GM23338 (cell line): ENCODE results near the gene ATP6V1E1. TPM values are rescaled to one million over a fixed set of nuclear protein-coding genes. Genes with fewer than 3 reads are reported as not detected.

Experiments
- ATAC-seq: fragments of 200-7000 bp; cut with Tn5 transposase; 3 replicates; pipeline ENCODE4 v1.9.1; 2020
- DNase-seq: peaks from one replicate; pipeline ENCODE4 v3.0.0-alpha.2; 2015; ENCODE audit warnings: low spot score
- H2AFZ ChIP-seq: fragments of 200-600 bp; sonication (generic); 2 replicates; pipeline ENCODE4 v1.8.0; 2016; ENCODE audit warnings: antibody characterized with exemption, mild to moderate bottlenecking, moderate library complexity
- H3F3A ChIP-seq: fragments of 200-600 bp; sonication (generic); replicated peaks from 2 replicates; pipeline ENCODE4 v1.8.0; 2017; ENCODE audit warnings: antibody characterized with exemption, mixed run types, low read depth
- H3K27ac ChIP-seq: fragments of 200-600 bp; sonication (generic); 2 replicates; pipeline ENCODE4 v1.6.1; 2016; ENCODE audit warnings: low read depth
- H3K27me3 ChIP-seq: fragments of 200-600 bp; sonication (generic); 2 replicates; pipeline ENCODE4 v1.8.0; 2016; ENCODE audit warnings: mild to moderate bottlenecking, mixed run types, moderate library complexity; ENCODE audit not compliant: insufficient read depth
- H3K36me3 ChIP-seq: fragments of 200-600 bp; sonication (generic); 2 replicates; pipeline ENCODE4 v1.8.0; 2016; ENCODE audit warnings: mild to moderate bottlenecking; ENCODE audit not compliant: insufficient read depth
- H3K4me1 ChIP-seq: fragments of 200-600 bp; sonication (generic); 2 replicates; pipeline ENCODE4 v1.8.0; 2016; ENCODE audit warnings: mild to moderate bottlenecking, moderate library complexity; ENCODE audit not compliant: insufficient read depth
- H3K4me2 ChIP-seq: fragments of 200-600 bp; sonication (generic); 2 replicates; pipeline ENCODE4 v1.7.1; 2017; ENCODE audit warnings: mixed run types
- H3K4me3 ChIP-seq: fragments of 200-600 bp; sonication (generic); 2 replicates; pipeline ENCODE4 v1.6.1; 2016; ENCODE audit warnings: mixed run types
- H3K79me2 ChIP-seq: fragments of 200-600 bp; sonication (generic); replicated peaks from 2 replicates; pipeline ENCODE4 v1.8.0; 2017; ENCODE audit warnings: mild to moderate bottlenecking; ENCODE audit not compliant: insufficient read depth
- H3K9me2 ChIP-seq: fragments of 200-600 bp; sonication (generic); 2 replicates; pipeline ENCODE4 v1.8.0; 2017; ENCODE audit not compliant: insufficient read depth
- H4K20me1 ChIP-seq: fragments of 200-600 bp; sonication (generic); replicated peaks from 2 replicates; pipeline ENCODE4 v1.8.0; 2017; ENCODE audit warnings: mild to moderate bottlenecking; ENCODE audit not compliant: insufficient read depth
- H3K27ac Mint-ChIP-seq: 2 replicates; pipeline ENCODE4 v1.8.0; 2020; ENCODE audit warnings: inconsistent platforms, mild to moderate bottlenecking, moderate library complexity, mixed read lengths
- H3K27me3 Mint-ChIP-seq: 3 replicates; pipeline ENCODE4 v1.8.0; 2022; ENCODE audit warnings: low read depth, mild to moderate bottlenecking, moderate library complexity, mixed read lengths, inconsistent platforms; ENCODE audit not compliant: insufficient read depth, poor library complexity
- H3K36me3 Mint-ChIP-seq: 3 replicates; pipeline ENCODE4 v1.8.0; 2021; ENCODE audit warnings: low read depth, mild to moderate bottlenecking, inconsistent platforms, moderate library complexity, mixed read lengths
- H3K4me1 Mint-ChIP-seq: 3 replicates; pipeline ENCODE4 v1.8.0; 2020; ENCODE audit warnings: mild to moderate bottlenecking, inconsistent platforms, mixed read lengths
- H3K4me3 Mint-ChIP-seq: 3 replicates; pipeline ENCODE4 v1.8.0; 2021; ENCODE audit warnings: moderate library complexity, mild to moderate bottlenecking, inconsistent platforms, mixed read lengths
- H3K9me3 Mint-ChIP-seq: 3 replicates; pipeline ENCODE4 v1.8.0; 2020; ENCODE audit warnings: moderate library complexity, mild to moderate bottlenecking, inconsistent platforms, mixed read lengths
- CTCF ChIP-seq, 2 experiments: fragments of 200-600 bp in 1 of 2; sonication (generic) in 1 of 2; conservative IDR thresholded peaks; 2 replicates each; pipeline versions ENCODE4 v1.5.1 to v1.6.1; 2016 to 2017; ENCODE audit warnings: antibody characterized with exemption in 2 of 2, low read depth in 2 of 2, mild to moderate bottlenecking in 2 of 2, moderate library complexity in 1 of 2
- EZH2 ChIP-seq: fragments of 200-600 bp; sonication (generic); IDR thresholded peaks from one replicate; pipeline ENCODE4 v1.8.0; 2017; ENCODE audit warnings: antibody characterized with exemption, mild to moderate bottlenecking, low read depth; ENCODE audit not compliant: unreplicated experiment
- EZH2phosphoT487 ChIP-seq: fragments of 200-600 bp; sonication (generic); IDR thresholded peaks from one replicate; pipeline ENCODE4 v1.8.1; 2018; ENCODE audit warnings: antibody characterized with exemption; ENCODE audit not compliant: unreplicated experiment
- JUNB ChIP-seq: IDR thresholded peaks from one replicate; pipeline ENCODE4 v1.6.1; 2016; ENCODE audit warnings: antibody characterized with exemption; ENCODE audit not compliant: unreplicated experiment
- NANOG ChIP-seq: IDR thresholded peaks from 2 replicates; pipeline ENCODE4 v1.6.1; 2016; ENCODE audit warnings: antibody characterized with exemption, borderline replicate concordance
- POLR2AphosphoS5 ChIP-seq: IDR thresholded peaks from 2 replicates; pipeline ENCODE4 v1.6.1; 2016; ENCODE audit warnings: antibody characterized with exemption, low read depth
- REST ChIP-seq: IDR thresholded peaks from one replicate; pipeline ENCODE4 v1.6.1; 2018; ENCODE audit warnings: antibody characterized with exemption; ENCODE audit not compliant: unreplicated experiment
- STAT1 ChIP-seq: IDR thresholded peaks from one replicate; pipeline ENCODE4 v1.6.1; 2016; ENCODE audit warnings: antibody characterized with exemption; ENCODE audit not compliant: unreplicated experiment
- ZNF114 ChIP-seq: fragments of 250-450 bp; sonication (Bioruptor Pico); IDR thresholded peaks from 2 replicates; pipeline ENCODE4 v1.5.0; 2020; ENCODE audit warnings: mild to moderate bottlenecking, moderate library complexity
- ZNF331 ChIP-seq: fragments of 250-450 bp; sonication (Bioruptor Pico); IDR thresholded peaks from 2 replicates; pipeline ENCODE4 v1.5.0; 2020; ENCODE audit warnings: low read depth, mild to moderate bottlenecking, moderate library complexity
- polyA plus RNA-seq: library from polyadenylated mRNA; unstranded; fragments of >200 nt; fragmentation: Nextera tagmentation; extraction: Ambion mirVana; gene quantifications from 2 replicates; pipeline ENCODE4 v1.2.1, GENCODE V29; 2016
- total RNA-seq: library from RNA; depleted of rRNA; stranded (reverse); fragments of >200 nt; shearing (Covaris generic); gene quantifications from 2 replicates; pipeline ENCODE4 v1.2.3, GENCODE V29; 2014

The ATP6V1E1 gene
- total and polyA plus RNA-seq, 2 experiments from 2014 or later, result 74.5 to 81.7 TPM

GRCh38 chr22:17665248-17665647 is 36.7 kb upstream of the ATP6V1E1 start (continued):
- TF ChIP-seq REST (no peak), ZNF331 (no peak), ZNF114 (CRISPR knock-in tag) (no peak), CTCF (conservative IDR thresholded peaks at IDR 0.05; ENCODE audit: low read depth in 2 of 2) (no peak), STAT1 (no peak), EZH2 (no peak), EZH2phosphoT487 (no peak)

- Histone ChIP-seq H3K27me3 (no peaks in the 10 kb centered on the region), H3K9me2 (no peaks in the 10 kb centered on the region), H4K20me1 (no peaks in the 10 kb centered on the region; the same call in 1 of the 2 replicates), H3K79me2 (no peaks in the 10 kb centered on the region), H3K4me1 (no peaks in the 10 kb centered on the region), H3K27ac (no peak overlapping the region), H3K36me3 (peaks cover 18% of the 10 kb centered on the region), H2AFZ (no peak overlapping the region), H3F3A (no peaks in the 10 kb centered on the region), H3K4me2 (no peak overlapping the region), H3K4me3 (no peak overlapping the region)
- ATAC-seq (no peak), DNase-seq (no peak)
- TF ChIP-seq POLR2AphosphoS5 (no peak), NANOG (no peak), ZNF114 (CRISPR knock-in tag) (no peak), JUNB (no peak), EZH2 (no peak)
- Mint-ChIP-seq H3K36me3 (peaks cover 65% of the 10 kb centered on the region), H3K4me3 (no peak overlapping the region), H3K27ac (no peak overlapping the region), H3K4me1 (no peaks in the 10 kb centered on the region), H3K9me3 (peaks cover 31% of the 10 kb centered on the region), H3K27me3 (no peaks in the 10 kb centered on the region)
Measured at GRCh38 chr22:17664414-17665055, 36.0 kb upstream of the ATP6V1E1 start.
